GM13976 (cell line): ENCODE measurements around the gene PI4KA.

Source experiments
- DNase-seq: peaks from one replicate; pipeline ENCODE4 v3.0.0; 2012; ENCODE audit warnings: low spot score
- in situ Hi-C: fragments of 300-500 bp; cut with MboI; formaldehyde crosslinking; loops from one replicate; pipeline ENCODE4 v1.12.0; 2022; ENCODE audit warnings: low sequenced_read_pairs, mixed read lengths, inconsistent platforms; ENCODE audit not compliant: unreplicated experiment
- TF ChIP-seq, protein P1 (sequence below): IDR thresholded peaks from 2 replicates; pipeline ENCODE4 v1.5.1; 2012; ENCODE audit warnings: borderline replicate concordance, mild to moderate bottlenecking; ENCODE audit not compliant: insufficient read depth; ENCODE audit errors: extremely low read depth, missing control alignments, control extremely low read depth

PI4KA gene

GRCh38 chr22:20881231-20881630 is 22.6 kb upstream of the PI4KA start:
- TF ChIP-seq, protein P1, sequence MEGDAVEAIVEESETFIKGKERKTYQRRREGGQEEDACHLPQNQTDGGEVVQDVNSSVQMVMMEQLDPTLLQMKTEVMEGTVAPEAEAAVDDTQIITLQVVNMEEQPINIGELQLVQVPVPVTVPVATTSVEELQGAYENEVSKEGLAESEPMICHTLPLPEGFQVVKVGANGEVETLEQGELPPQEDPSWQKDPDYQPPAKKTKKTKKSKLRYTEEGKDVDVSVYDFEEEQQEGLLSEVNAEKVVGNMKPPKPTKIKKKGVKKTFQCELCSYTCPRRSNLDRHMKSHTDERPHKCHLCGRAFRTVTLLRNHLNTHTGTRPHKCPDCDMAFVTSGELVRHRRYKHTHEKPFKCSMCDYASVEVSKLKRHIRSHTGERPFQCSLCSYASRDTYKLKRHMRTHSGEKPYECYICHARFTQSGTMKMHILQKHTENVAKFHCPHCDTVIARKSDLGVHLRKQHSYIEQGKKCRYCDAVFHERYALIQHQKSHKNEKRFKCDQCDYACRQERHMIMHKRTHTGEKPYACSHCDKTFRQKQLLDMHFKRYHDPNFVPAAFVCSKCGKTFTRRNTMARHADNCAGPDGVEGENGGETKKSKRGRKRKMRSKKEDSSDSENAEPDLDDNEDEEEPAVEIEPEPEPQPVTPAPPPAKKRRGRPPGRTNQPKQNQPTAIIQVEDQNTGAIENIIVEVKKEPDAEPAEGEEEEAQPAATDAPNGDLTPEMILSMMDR: no peak
- in situ Hi-C loops: no loop called here
- no peak for DNase-seq

DNA sequence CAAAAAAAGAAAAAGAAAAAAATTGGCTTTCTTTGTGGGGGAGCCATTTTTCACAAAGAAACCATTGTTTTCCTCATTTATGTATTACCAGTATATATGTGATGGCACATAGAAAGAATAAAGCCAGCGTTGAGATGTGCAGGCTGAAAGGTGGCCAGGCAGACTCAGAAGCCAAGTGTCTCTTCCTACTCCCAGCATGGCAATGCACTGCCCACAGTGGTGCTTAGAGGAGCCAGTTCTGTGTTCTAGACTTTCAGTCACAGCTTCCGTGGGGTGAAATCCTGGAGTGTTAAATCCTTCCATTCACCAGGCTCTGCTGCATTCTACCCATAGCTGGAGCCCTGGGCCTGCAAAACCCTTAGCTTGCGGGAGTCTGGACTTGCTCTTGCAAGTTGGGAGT is 19.1 kb upstream of the PI4KA start:
- in situ Hi-C loops: no loop called here
- TF ChIP-seq, protein P1: no peak
- DNase-seq: no peak

GRCh38 chr22:20875296-20875695 is 16.7 kb upstream of the PI4KA start:
- TF ChIP-seq, protein P1: no peak
- in situ Hi-C loops: no loop called here
- DNase-seq: no peak

DNA sequence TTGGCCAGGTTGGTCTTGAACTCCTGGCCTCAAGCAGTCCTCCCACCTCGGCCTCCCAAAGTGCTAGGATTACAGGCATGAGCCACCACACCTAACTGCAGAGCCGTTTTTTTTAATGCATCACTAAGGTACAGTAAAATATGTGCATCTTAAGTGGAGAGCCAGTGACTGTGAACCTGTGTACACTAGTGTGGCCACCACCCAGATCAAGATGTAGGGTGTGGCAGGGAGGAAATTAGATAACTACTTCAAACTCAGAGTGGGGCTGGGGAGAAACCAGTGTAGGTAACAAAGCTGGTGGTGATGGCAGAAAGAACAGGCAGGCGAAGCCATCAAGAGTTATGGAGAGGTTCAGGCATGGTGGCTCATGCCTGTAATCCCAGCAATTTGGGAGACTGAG is 14.6 kb upstream of the PI4KA start:
- TF ChIP-seq, protein P1: no peak
- in situ Hi-C loops: no loop called here
- no peak for DNase-seq

GRCh38 chr22:20869234-20869633 is 10.6 kb upstream of the PI4KA start:
- TF ChIP-seq, protein P1: no peak
- no peak for DNase-seq
- in situ Hi-C loops: loop anchor here (10.0 kb wide), 1 partner anchor 54 kb away; no protein-coding TSS in a partner anchor

DNA sequence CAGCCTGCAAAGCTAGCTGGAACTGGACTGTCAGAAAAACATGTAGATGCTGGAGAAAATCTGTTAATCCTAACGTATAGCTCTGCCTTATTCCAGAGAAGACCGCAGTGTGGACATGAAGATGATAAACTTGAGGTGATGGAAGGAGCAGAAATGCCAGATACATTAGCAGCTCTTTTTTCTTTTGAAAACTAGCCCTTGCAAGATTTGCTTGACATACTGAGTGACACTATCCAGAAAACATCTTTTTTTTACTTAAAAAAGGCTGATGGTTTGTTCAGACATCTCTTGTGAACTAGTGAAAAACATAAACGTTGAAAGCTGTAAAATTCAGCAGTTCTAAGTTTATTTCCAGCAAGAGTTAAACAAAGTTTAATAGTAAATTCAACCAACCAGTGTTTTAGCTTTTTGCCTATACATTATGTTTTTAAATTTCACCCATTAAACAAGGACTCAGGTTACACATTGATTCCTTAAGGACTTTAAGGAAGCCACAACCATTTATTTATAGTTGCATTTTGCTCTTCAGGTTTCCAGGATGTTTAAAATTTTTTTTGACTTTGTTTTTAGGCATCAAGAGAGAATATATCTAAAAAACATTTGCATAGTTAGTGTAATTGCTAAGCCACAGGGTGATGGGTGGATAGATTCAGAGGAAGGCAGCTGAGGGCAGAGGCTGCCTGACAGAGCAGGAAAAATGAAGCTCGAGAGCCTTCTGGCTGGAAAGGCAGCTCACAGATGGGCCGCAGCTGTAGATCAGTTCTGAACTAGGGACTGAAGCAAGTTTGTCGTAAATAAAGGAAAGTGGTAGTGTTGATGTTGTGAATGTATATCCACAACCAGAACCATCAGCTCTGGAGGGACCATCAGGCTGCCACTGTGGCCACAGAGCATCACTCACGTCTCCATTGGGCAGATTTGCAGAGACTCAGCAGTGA is 9.7 kb upstream of the PI4KA start:
- in situ Hi-C loops: loop anchor here (10.0 kb wide), 1 partner anchor 53 kb away; no protein-coding TSS in a partner anchor
- TF ChIP-seq, protein P1: no peak
- no peak for DNase-seq
